HepG2 (cell line): ENCODE data around the gene ATN1. TPM values are rescaled to one million over a fixed set of nuclear protein-coding genes. Genes with fewer than 3 reads are reported as not detected.
A peak's percentile ranks its signal among the peaks of the same experiment; 100 is the strongest.

ENCODE experiments used
- CBX2 ChIP-seq, 2 experiments: fragments of 200-600 bp in 1 of 2; sonication (generic); formaldehyde crosslinking in 1 of 2; IDR thresholded peaks; 2 replicates each; pipeline versions ENCODE4 v1.7.0 to v1.8.1; 2018 to 2022; ENCODE audit warnings: low read depth in 2 of 2, low read length in 1 of 2, mild to moderate bottlenecking in 1 of 2, missing genetic modification reagents in 1 of 2
- EED ChIP-seq: sonication (generic); formaldehyde crosslinking; IDR thresholded peaks from 2 replicates; pipeline ENCODE4 v1.5.0; 2020; ENCODE audit warnings: mild to moderate bottlenecking, missing genetic modification reagents
- HNF4G ChIP-seq, 2 experiments: sonication (generic) in 1 of 2; formaldehyde crosslinking in 1 of 2; IDR thresholded peaks; 2 replicates each; pipeline versions ENCODE4 v1.4.0 to v1.6.1; 2011 to 2020; ENCODE audit warnings: borderline replicate concordance in 2 of 2, low read depth in 2 of 2, mild to moderate bottlenecking in 2 of 2, low read length in 1 of 2, missing genetic modification reagents in 1 of 2, moderate library complexity in 1 of 2
- HOXD1 ChIP-seq: sonication (generic); formaldehyde crosslinking; IDR thresholded peaks from 2 replicates; pipeline ENCODE4 v1.5.0; 2020; ENCODE audit warnings: missing genetic modification reagents
- MAFK ChIP-seq, 2 experiments: IDR thresholded peaks in 1 of 2; conservative IDR thresholded peaks in 1 of 2; 2 replicates each; pipeline ENCODE4 v1.6.1; 2011; ENCODE audit warnings: improper control_type of control experiment in 2 of 2, low read length in 2 of 2
- PAX8 ChIP-seq: sonication (generic); formaldehyde crosslinking; IDR thresholded peaks from 2 replicates; pipeline ENCODE4 v1.8.0; 2022; ENCODE audit warnings: mild to moderate bottlenecking, missing genetic modification reagents, borderline replicate concordance
- RBM22 ChIP-seq: fragments of 200-400 bp; formaldehyde crosslinking; optimal IDR thresholded peaks from 2 replicates; pipeline ENCODE3; 2017; ENCODE audit warnings: mild to moderate bottlenecking, low read length, moderate library complexity
- TARDBP ChIP-seq: sonication (generic); formaldehyde crosslinking; IDR thresholded peaks from 2 replicates; pipeline ENCODE4 v1.8.0; 2022; ENCODE audit warnings: mild to moderate bottlenecking, missing genetic modification reagents
- ZFP41 ChIP-seq: sonication (generic); formaldehyde crosslinking; IDR thresholded peaks from 2 replicates; pipeline ENCODE4 v1.4.0; 2020; ENCODE audit warnings: mild to moderate bottlenecking, missing genetic modification reagents, borderline replicate concordance
- ZFY ChIP-seq: sonication (generic); formaldehyde crosslinking; IDR thresholded peaks from 2 replicates; pipeline ENCODE4 v1.4.0; 2020; ENCODE audit warnings: missing genetic modification reagents
- ZHX1 ChIP-seq: sonication (generic); formaldehyde crosslinking; IDR thresholded peaks from 2 replicates; pipeline ENCODE4 v1.8.1; 2022; ENCODE audit warnings: low read depth, mild to moderate bottlenecking, missing genetic modification reagents
- ZNF280D ChIP-seq: sonication (generic); formaldehyde crosslinking; IDR thresholded peaks from 2 replicates; pipeline ENCODE4 v1.5.1; 2020; ENCODE audit warnings: mild to moderate bottlenecking, missing genetic modification reagents
- ZSCAN31 ChIP-seq: sonication (generic); formaldehyde crosslinking; IDR thresholded peaks from 2 replicates; pipeline ENCODE4 v1.5.0; 2020; ENCODE audit warnings: low read depth, mild to moderate bottlenecking, missing genetic modification reagents
- polyA plus RNA-seq, 8 experiments: library from polyadenylated mRNA; depleted of rRNA in 3 of 8; stranded (reverse) in 7 of 8; unstranded in 1 of 8; fragments of >200 nt; fragmentation: Illumina TruSeq in 4 of 8; extraction: Trizol in 4 of 8; gene quantifications; 2 replicates each; pipeline versions ENCODE4 v1.2.1 to v1.2.3, GENCODE V29; 2011 to 2016; ENCODE audit warnings: low read depth in 4 of 8, missing spikeins in 1 of 8, mixed read lengths in 1 of 8; ENCODE audit not compliant: insufficient read depth in 1 of 8
- total RNA-seq, 5 experiments: library from RNA; depleted of rRNA; stranded (reverse); fragments of >200 nt; fragmentation: Illumina TruSeq; extraction: Trizol; gene quantifications; 2 replicates each; pipeline ENCODE4 v1.2.3, GENCODE V29; 2016; ENCODE audit warnings: low read depth in 1 of 5
- TF ChIP-seq, protein P1 (sequence below): IDR thresholded peaks from 2 replicates; pipeline ENCODE4 v1.6.1; 2016; ENCODE audit warnings: low read depth, borderline replicate concordance
- TF ChIP-seq, protein P2 (sequence below): sonication (generic); formaldehyde crosslinking; IDR thresholded peaks from 2 replicates; pipeline ENCODE4 v1.8.0; 2023; ENCODE audit warnings: mild to moderate bottlenecking, missing genetic modification reagents
- TF ChIP-seq, protein P3 (sequence below): sonication (generic); formaldehyde crosslinking; IDR thresholded peaks from 2 replicates; pipeline ENCODE4 v1.5.1; 2020; ENCODE audit warnings: missing genetic modification reagents, mild to moderate bottlenecking, borderline replicate concordance

ATN1 gene
- total and polyA plus RNA-seq, 2 of the 13 experiments (the other 11 are each of a cell fraction or from before 2014, with no cell fraction given): 2.1 to 8.6 TPM

GRCh38 chr12:6890789-6891645, 36.7 kb upstream of the ATN1 start (continued):
- TF ChIP-seq ZHX1: peak; percentile 93
- TF ChIP-seq MAFK (conservative IDR thresholded peaks at IDR 0.05 in 1 of 2, IDR thresholded peaks at IDR 0.05 in 1 of 2; ENCODE audit: low read length in 2 of 2): peak; percentile 73 to 87
- no peak for TF ChIP-seq ZFP41
- TF ChIP-seq ZNF280D: no peak
- no peak for TF ChIP-seq CBX2 (IDR thresholded peaks at IDR 0.05; ENCODE audit: low read depth, low read length)
- TF ChIP-seq CBX2 (CRISPR knock-in tag; IDR thresholded peaks at IDR 0.05; ENCODE audit: low read depth): no peak
- no peak for TF ChIP-seq PAX8
- peak; percentile 96 for TF ChIP-seq TARDBP
- TF ChIP-seq HOXD1 (CRISPR knock-in tag): peak; percentile 67; the same call in 1 of the 2 replicates
- no peak for TF ChIP-seq EED (CRISPR knock-in tag)
- TF ChIP-seq ZFY: peak; percentile 69
- TF ChIP-seq, protein P1, sequence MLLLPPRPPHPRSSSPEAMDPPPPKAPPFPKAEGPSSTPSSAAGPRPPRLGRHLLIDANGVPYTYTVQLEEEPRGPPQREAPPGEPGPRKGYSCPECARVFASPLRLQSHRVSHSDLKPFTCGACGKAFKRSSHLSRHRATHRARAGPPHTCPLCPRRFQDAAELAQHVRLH (CRISPR knock-in tag): peak; percentile 44; the same call in 1 of the 2 replicates
- peak; percentile 73 for TF ChIP-seq ZSCAN31 (CRISPR knock-in tag)
- TF ChIP-seq HNF4G (IDR thresholded peaks at IDR 0.05; ENCODE audit: borderline replicate concordance, low read depth, low read length): peak; percentile 14; the same call in 1 of the 2 replicates
- no peak for TF ChIP-seq HNF4G (CRISPR knock-in tag; IDR thresholded peaks at IDR 0.05; ENCODE audit: borderline replicate concordance, low read depth)
- TF ChIP-seq, protein P2, sequence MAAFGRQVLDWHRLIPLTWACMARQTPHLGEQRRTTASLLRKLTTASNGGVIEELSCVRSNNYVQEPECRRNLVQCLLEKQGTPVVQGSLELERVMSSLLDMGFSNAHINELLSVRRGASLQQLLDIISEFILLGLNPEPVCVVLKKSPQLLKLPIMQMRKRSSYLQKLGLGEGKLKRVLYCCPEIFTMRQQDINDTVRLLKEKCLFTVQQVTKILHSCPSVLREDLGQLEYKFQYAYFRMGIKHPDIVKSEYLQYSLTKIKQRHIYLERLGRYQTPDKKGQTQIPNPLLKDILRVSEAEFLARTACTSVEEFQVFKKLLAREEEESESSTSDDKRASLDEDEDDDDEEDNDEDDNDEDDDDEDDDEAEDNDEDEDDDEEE (CRISPR knock-in tag): no peak
- TF ChIP-seq, protein P3, sequence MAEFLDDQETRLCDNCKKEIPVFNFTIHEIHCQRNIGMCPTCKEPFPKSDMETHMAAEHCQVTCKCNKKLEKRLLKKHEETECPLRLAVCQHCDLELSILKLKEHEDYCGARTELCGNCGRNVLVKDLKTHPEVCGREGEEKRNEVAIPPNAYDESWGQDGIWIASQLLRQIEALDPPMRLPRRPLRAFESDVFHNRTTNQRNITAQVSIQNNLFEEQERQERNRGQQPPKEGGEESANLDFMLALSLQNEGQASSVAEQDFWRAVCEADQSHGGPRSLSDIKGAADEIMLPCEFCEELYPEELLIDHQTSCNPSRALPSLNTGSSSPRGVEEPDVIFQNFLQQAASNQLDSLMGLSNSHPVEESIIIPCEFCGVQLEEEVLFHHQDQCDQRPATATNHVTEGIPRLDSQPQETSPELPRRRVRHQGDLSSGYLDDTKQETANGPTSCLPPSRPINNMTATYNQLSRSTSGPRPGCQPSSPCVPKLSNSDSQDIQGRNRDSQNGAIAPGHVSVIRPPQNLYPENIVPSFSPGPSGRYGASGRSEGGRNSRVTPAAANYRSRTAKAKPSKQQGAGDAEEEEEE (CRISPR knock-in tag): no peak
- TF ChIP-seq RBM22: no peak
